ENCODE measurements around the gene ASCC2.

The ASCC2 gene

GRCh38 chr22:29788339-29789279, 49.5 kb downstream of the ASCC2 start:
- no peak for TF ChIP-seq SIN3A (IDR thresholded peaks at IDR 0.05; ENCODE audit: borderline replicate concordance, insufficient read depth, low read length)
- TF ChIP-seq, protein P1, sequence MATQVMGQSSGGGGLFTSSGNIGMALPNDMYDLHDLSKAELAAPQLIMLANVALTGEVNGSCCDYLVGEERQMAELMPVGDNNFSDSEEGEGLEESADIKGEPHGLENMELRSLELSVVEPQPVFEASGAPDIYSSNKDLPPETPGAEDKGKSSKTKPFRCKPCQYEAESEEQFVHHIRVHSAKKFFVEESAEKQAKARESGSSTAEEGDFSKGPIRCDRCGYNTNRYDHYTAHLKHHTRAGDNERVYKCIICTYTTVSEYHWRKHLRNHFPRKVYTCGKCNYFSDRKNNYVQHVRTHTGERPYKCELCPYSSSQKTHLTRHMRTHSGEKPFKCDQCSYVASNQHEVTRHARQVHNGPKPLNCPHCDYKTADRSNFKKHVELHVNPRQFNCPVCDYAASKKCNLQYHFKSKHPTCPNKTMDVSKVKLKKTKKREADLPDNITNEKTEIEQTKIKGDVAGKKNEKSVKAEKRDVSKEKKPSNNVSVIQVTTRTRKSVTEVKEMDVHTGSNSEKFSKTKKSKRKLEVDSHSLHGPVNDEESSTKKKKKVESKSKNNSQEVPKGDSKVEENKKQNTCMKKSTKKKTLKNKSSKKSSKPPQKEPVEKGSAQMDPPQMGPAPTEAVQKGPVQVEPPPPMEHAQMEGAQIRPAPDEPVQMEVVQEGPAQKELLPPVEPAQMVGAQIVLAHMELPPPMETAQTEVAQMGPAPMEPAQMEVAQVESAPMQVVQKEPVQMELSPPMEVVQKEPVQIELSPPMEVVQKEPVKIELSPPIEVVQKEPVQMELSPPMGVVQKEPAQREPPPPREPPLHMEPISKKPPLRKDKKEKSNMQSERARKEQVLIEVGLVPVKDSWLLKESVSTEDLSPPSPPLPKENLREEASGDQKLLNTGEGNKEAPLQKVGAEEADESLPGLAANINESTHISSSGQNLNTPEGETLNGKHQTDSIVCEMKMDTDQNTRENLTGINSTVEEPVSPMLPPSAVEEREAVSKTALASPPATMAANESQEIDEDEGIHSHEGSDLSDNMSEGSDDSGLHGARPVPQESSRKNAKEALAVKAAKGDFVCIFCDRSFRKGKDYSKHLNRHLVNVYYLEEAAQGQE (IDR thresholded peaks at IDR 0.05; ENCODE audit: insufficient read depth in 1 of 2, low read depth in 2 of 2, low read length in 2 of 2) = no peak
- TF ChIP-seq FOXP2 (optimal IDR thresholded peaks at IDR 0.05; ENCODE audit: borderline replicate concordance, extremely low read depth, extremely low read length, insufficient read depth) = no peak
- TF ChIP-seq TAF1 (IDR thresholded peaks at IDR 0.05; ENCODE audit: borderline replicate concordance, insufficient read depth, low read length) = no peak
- TF ChIP-seq POLR2AphosphoS5 (IDR thresholded peaks at IDR 0.05; ENCODE audit: low read depth, low read length) = no peak

DNA sequence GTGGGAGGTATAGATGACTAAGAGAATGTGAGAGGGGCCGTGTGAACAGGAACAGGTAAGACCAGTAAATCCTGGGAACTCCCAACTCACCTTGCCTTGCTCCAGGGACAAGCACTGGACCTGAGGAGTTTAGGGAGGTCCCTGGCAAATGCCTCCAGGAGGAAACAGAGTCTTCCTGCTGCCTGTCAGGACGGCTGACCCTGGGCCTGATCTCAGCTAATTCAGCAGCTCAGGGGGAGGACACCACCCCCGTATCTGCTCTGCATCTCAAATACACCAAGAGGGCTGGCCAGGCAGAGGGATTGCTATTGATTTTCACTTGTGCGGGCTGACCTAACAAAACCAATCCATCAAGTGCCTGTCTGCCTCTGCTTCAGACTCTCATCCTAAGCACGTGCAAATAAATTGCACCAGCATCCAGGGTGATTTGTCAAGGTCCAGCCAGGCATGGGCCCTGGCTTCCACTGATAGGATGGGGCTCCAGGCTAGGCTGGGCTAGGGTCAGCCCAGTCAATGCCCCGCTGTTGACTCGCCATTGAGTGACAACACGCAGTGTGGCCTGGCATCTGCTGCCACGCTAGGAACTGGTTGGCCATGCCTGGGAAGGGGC, 50.6 kb downstream of the ASCC2 start:
- TF ChIP-seq POLR2AphosphoS5 (IDR thresholded peaks at IDR 0.05; ENCODE audit: low read depth, low read length) (no peak), SIN3A (IDR thresholded peaks at IDR 0.05; ENCODE audit: borderline replicate concordance, insufficient read depth, low read length) (no peak), TAF1 (IDR thresholded peaks at IDR 0.05; ENCODE audit: borderline replicate concordance, insufficient read depth, low read length) (no peak), FOXP2 (optimal IDR thresholded peaks at IDR 0.05; ENCODE audit: borderline replicate concordance, extremely low read depth, extremely low read length, insufficient read depth) (no peak)
- TF ChIP-seq, protein P1 (IDR thresholded peaks at IDR 0.05; ENCODE audit: insufficient read depth in 1 of 2, low read depth in 2 of 2, low read length in 2 of 2) = no peak

GRCh38 chr22:29786031-29786430, 52.0 kb downstream of the ASCC2 start:
- TF ChIP-seq, protein P1 (IDR thresholded peaks at IDR 0.05; ENCODE audit: insufficient read depth in 1 of 2, low read depth in 2 of 2, low read length in 2 of 2) = no peak
- no peak for TF ChIP-seq TAF1 (IDR thresholded peaks at IDR 0.05; ENCODE audit: borderline replicate concordance, insufficient read depth, low read length)
- TF ChIP-seq SIN3A (IDR thresholded peaks at IDR 0.05; ENCODE audit: borderline replicate concordance, insufficient read depth, low read length) = no peak
- no peak for TF ChIP-seq FOXP2 (optimal IDR thresholded peaks at IDR 0.05; ENCODE audit: borderline replicate concordance, extremely low read depth, extremely low read length, insufficient read depth)
- TF ChIP-seq POLR2AphosphoS5 (IDR thresholded peaks at IDR 0.05; ENCODE audit: low read depth, low read length) = no peak

GRCh38 chr22:29784451-29785361, 53.4 kb downstream of the ASCC2 start:
- TF ChIP-seq, protein P1 (IDR thresholded peaks at IDR 0.05; ENCODE audit: insufficient read depth in 1 of 2, low read depth in 2 of 2, low read length in 2 of 2) = no peak
- TF ChIP-seq TAF1 (IDR thresholded peaks at IDR 0.05; ENCODE audit: borderline replicate concordance, insufficient read depth, low read length) (no peak), SIN3A (IDR thresholded peaks at IDR 0.05; ENCODE audit: borderline replicate concordance, insufficient read depth, low read length) (no peak)

All from PFSK-1 (cell line).